SU-DHL-6 (cell line): ENCODE measurements around the gene KIF17.

Experiments
- H2AFZ ChIP-seq: fragments of 200-600 bp; sonication (generic); 2 replicates; pipeline ENCODE4 v1.6.1; 2014; ENCODE audit warnings: low read depth, mild to moderate bottlenecking, moderate library complexity, mixed read lengths, antibody characterized with exemption, low read length; ENCODE audit not compliant: severe bottlenecking
- H3F3A ChIP-seq: fragments of 200-600 bp; shearing (Covaris generic); 2 replicates; pipeline ENCODE4 v1.6.0; 2016; ENCODE audit warnings: antibody characterized with exemption, mild to moderate bottlenecking; ENCODE audit not compliant: insufficient read depth
- H3K27ac ChIP-seq: fragments of 200-600 bp; sonication (generic); 2 replicates; pipeline ENCODE4 v1.5.1; 2016; ENCODE audit warnings: low read depth, mild to moderate bottlenecking, low read length, moderate library complexity, mixed read lengths
- H3K27me3 ChIP-seq: fragments of 200-600 bp; sonication (generic), shearing (Covaris generic); 2 replicates; pipeline ENCODE4 v1.6.0; 2014; ENCODE audit warnings: mild to moderate bottlenecking, low read length
- H3K36me3 ChIP-seq: fragments of 200-600 bp; sonication (generic); 2 replicates; pipeline ENCODE4 v1.6.1; 2014; ENCODE audit warnings: mild to moderate bottlenecking, low read length, mixed read lengths
- H3K4me2 ChIP-seq: fragments of 300-600, 200-600 bp; shearing (Covaris generic), sonication (generic); 2 replicates; pipeline ENCODE4 v1.6.0; 2014; ENCODE audit warnings: low read length, low read depth, mild to moderate bottlenecking; ENCODE audit not compliant: poor library complexity, severe bottlenecking
- H3K4me3 ChIP-seq: fragments of 200-600 bp; sonication (generic); 2 replicates; pipeline ENCODE4 v1.5.1; 2014; ENCODE audit warnings: antibody characterized with exemption, low read length, mild to moderate bottlenecking, mixed read lengths; ENCODE audit not compliant: insufficient read depth, poor library complexity, severe bottlenecking
- H3K79me2 ChIP-seq: fragments of 200-600 bp; sonication (generic); 2 replicates; pipeline ENCODE4 v1.6.1; 2014; ENCODE audit warnings: mild to moderate bottlenecking, low read length, moderate library complexity; ENCODE audit not compliant: insufficient read depth
- H3K9ac ChIP-seq: fragments of 200-600 bp; sonication (generic); 2 replicates; pipeline ENCODE4 v1.7.0; 2014; ENCODE audit warnings: mild to moderate bottlenecking, low read length
- H3K9me2 ChIP-seq: fragments of 200-600 bp; sonication (generic); replicated peaks from 2 replicates; pipeline ENCODE4 v1.6.1; 2014; ENCODE audit warnings: low read length; ENCODE audit not compliant: insufficient read depth
- H3K9me3 ChIP-seq: fragments of 200-600 bp; sonication (generic); 2 replicates; pipeline ENCODE4 v1.6.1; 2014; ENCODE audit warnings: low read length, mixed read lengths; ENCODE audit not compliant: insufficient read depth
- H4K20me1 ChIP-seq: fragments of 200-600 bp; sonication (generic); 2 replicates; pipeline ENCODE4 v1.6.1; 2014; ENCODE audit warnings: low read depth, mild to moderate bottlenecking, antibody characterized with exemption, low read length, moderate library complexity, mixed read lengths
- EZH2phosphoT487 ChIP-seq: fragments of 200-600 bp; sonication (generic), shearing (Covaris generic); conservative IDR thresholded peaks from 2 replicates; pipeline ENCODE4 v1.6.1; 2018; ENCODE audit warnings: mild to moderate bottlenecking, antibody characterized with exemption, low read length, moderate library complexity, mixed read lengths
- TF ChIP-seq, protein P1 (sequence below): fragments of 200-600 bp; sonication (generic); IDR thresholded peaks from one replicate; pipeline ENCODE4 v1.5.1; 2017; ENCODE audit warnings: antibody characterized with exemption, mild to moderate bottlenecking, low read length, moderate library complexity; ENCODE audit not compliant: insufficient read depth, poor library complexity, severe bottlenecking

KIF17 gene

DNA sequence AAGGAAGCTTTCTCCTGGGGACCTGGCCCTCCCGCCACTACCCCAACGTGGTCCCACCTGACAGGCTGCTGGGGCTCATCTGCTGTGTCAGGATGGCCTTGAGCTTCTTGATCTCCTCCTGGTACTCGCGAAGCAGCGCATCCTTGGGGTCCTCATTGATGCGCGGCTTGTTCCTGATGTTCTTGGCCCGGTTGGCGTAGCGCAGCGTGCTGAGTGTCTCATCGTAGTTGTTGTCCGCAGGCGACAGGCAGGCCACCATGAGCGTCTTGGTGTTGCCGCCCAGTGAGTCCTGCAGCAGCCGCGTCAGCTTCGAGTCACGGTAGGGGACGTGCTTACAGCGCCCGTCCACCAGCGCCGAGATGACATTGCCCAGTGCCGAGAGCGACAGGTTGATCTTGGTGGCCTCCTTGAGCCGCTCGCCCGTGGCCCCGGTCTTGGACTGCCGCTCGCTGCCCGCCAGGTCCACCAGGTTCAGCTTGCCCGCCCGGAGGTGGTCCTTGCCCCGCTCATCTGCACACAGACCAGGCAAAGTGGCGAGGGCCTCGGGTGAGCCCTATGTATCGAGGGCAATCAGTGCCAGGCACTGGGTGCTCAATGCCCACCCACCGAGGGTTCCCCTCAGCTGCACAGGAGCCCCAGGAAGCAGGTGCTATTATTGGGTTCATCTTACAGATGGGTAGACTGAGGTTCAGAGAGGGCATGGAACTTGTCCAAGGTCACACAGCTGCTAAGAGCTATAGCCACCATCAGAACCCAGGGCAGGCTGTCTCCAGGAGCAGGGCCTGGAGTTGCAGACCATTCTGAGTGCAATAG lies 13.2 kb downstream of the KIF17 start:
- H3K4me2 ChIP-seq: no peak overlapping the region
- H3K27ac ChIP-seq: no peak overlapping the region
- H3K27me3 ChIP-seq: no peaks in the 10 kb centered on the region
- no peaks in the 10 kb centered on the region for H3K36me3 ChIP-seq
- H3K9me2 ChIP-seq: no peaks in the 10 kb centered on the region
- H2AFZ ChIP-seq: no peak overlapping the region
- H3K9ac ChIP-seq: no peak overlapping the region
- H4K20me1 ChIP-seq: no peaks in the 10 kb centered on the region
- H3K9me3 ChIP-seq: no peaks in the 10 kb centered on the region
- H3K4me3 ChIP-seq: no peak overlapping the region
- H3F3A ChIP-seq: no peaks in the 10 kb centered on the region
- TF ChIP-seq EZH2phosphoT487: no peak
- TF ChIP-seq, protein P1, sequence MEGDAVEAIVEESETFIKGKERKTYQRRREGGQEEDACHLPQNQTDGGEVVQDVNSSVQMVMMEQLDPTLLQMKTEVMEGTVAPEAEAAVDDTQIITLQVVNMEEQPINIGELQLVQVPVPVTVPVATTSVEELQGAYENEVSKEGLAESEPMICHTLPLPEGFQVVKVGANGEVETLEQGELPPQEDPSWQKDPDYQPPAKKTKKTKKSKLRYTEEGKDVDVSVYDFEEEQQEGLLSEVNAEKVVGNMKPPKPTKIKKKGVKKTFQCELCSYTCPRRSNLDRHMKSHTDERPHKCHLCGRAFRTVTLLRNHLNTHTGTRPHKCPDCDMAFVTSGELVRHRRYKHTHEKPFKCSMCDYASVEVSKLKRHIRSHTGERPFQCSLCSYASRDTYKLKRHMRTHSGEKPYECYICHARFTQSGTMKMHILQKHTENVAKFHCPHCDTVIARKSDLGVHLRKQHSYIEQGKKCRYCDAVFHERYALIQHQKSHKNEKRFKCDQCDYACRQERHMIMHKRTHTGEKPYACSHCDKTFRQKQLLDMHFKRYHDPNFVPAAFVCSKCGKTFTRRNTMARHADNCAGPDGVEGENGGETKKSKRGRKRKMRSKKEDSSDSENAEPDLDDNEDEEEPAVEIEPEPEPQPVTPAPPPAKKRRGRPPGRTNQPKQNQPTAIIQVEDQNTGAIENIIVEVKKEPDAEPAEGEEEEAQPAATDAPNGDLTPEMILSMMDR: no peak
- no peaks in the 10 kb centered on the region for H3K79me2 ChIP-seq

DNA sequence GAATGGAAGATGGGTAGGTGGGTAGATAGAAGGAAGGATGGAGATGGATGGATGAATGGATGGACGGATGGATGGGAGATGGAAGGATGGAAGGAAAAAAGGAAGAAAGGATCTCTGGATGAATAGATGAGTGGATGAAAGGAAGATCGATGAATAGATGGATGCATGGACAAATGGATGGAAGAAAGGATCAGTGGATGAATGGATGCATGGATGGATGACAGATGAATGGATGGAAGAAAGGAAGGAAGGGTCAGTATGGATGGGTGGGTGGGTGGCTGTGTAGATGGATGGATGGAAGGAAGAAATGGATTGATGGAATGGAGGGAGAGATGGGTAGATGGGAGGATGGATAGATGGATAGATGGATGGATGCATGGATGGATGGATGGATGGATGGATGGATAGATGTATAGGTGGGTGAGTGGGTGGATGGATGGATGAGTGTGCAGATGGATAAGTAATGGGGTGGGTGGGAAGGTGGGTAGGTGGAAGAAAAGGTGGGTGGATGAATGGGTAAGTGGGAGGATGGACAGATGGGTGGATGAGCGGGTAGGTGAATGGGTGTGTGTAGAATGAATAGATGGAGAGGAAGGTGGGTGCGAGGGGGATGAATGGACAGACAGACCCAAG lies 14.6 kb downstream of the KIF17 start:
- H4K20me1 ChIP-seq: no peaks in the 10 kb centered on the region
- no peaks in the 10 kb centered on the region for H3K9me2 ChIP-seq
- no peaks in the 10 kb centered on the region for H3K9me3 ChIP-seq
- no peaks in the 10 kb centered on the region for H3K36me3 ChIP-seq
- H3K27me3 ChIP-seq: no peaks in the 10 kb centered on the region
- no peak overlapping the region for H2AFZ ChIP-seq
- no peak overlapping the region for H3K9ac ChIP-seq
- no peaks in the 10 kb centered on the region for H3F3A ChIP-seq
- H3K4me3 ChIP-seq: no peak overlapping the region
- H3K4me2 ChIP-seq: no peak overlapping the region
- H3K27ac ChIP-seq: no peak overlapping the region
- TF ChIP-seq, protein P1: no peak
- no peak for TF ChIP-seq EZH2phosphoT487
- H3K79me2 ChIP-seq: no peaks in the 10 kb centered on the region

DNA sequence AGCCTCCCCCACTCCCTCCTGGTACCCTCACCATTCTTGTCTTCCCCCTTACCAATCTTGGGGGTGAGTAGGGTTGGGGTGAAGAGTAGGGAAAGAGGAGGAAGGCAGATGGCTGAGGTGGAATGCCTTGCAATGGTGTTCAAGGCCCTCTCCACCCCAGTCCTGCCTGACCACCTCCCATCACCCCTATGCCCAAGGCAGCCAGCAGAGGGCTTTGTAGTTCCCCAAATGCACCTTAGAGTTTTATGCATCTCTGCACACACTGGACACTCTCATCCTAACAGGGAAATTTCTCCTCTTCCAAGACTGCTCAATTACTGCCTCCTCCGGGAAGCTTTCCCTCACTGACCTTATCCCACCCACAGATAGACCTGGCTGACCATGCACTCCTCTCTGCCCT lies 15.4 kb downstream of the KIF17 start:
- H4K20me1 ChIP-seq: no peaks in the 10 kb centered on the region
- H3K9ac ChIP-seq: no peak overlapping the region
- no peak overlapping the region for H2AFZ ChIP-seq
- H3K9me3 ChIP-seq: no peaks in the 10 kb centered on the region
- no peaks in the 10 kb centered on the region for H3K9me2 ChIP-seq
- no peaks in the 10 kb centered on the region for H3K36me3 ChIP-seq
- H3F3A ChIP-seq: no peaks in the 10 kb centered on the region
- TF ChIP-seq, protein P1: no peak
- no peak for TF ChIP-seq EZH2phosphoT487
- no peak overlapping the region for H3K27ac ChIP-seq
- H3K79me2 ChIP-seq: no peaks in the 10 kb centered on the region
- no peak overlapping the region for H3K4me3 ChIP-seq
- no peaks in the 10 kb centered on the region for H3K27me3 ChIP-seq
- H3K4me2 ChIP-seq: no peak overlapping the region
